LNCaP clone FGC (cell line): ENCODE data around the gene KCNN1.

Experiments
- DNase-seq: peaks from one replicate; pipeline ENCODE4 v3.0.0-alpha.2; 2011; ENCODE audit warnings: low read depth
- H3K4me3 ChIP-seq: 2 replicates; pipeline ENCODE4 v1.5.1; 2011; ENCODE audit warnings: mild to moderate bottlenecking, low read depth, low read length, control low read depth
- CTCF ChIP-seq: IDR thresholded peaks from 2 replicates; pipeline ENCODE4 v1.5.1; 2012; ENCODE audit warnings: mild to moderate bottlenecking; ENCODE audit not compliant: control insufficient read depth, insufficient read depth; ENCODE audit errors: extremely low read depth

KCNN1 gene

GRCh38 chr19:18045307-18046050 lies 78.6 kb downstream of the KCNN1 start:
- DNase-seq: no peak
- no peak for TF ChIP-seq CTCF
- H3K4me3 ChIP-seq: peak overlapping the region; percentile 17

- H3K4me3 ChIP-seq: no peak overlapping the region
- DNase-seq: no peak
- no peak for TF ChIP-seq CTCF
Measured at GRCh38 chr19:18046059-18046718, 79.3 kb downstream of the KCNN1 start.

- TF ChIP-seq CTCF: no peak
- H3K4me3 ChIP-seq: no peak overlapping the region
- DNase-seq: no peak
Measured at GRCh38 chr19:18049385-18049784, 82.5 kb downstream of the KCNN1 start.
